Heart right ventricle (tissue), 16 donors: Measurements from ENCODE around the gene BTG1. TPM values are rescaled to one million over a fixed set of nuclear protein-coding genes. Genes with fewer than 3 reads are reported as not detected.

Experiments
- ATAC-seq, 8 donors: fragments of 200-7000 bp; cut with Tn5 transposase; one replicate each; pipeline ENCODE4 v1.9.1; 2020; ENCODE audit warnings: mild to moderate bottlenecking in 8 of 8, moderate library complexity in 8 of 8, moderate number of reproducible peaks in 1 of 8
- DNase-seq, 2 donors: peaks; one replicate each; pipeline ENCODE4 v3.0.0-alpha.2; 2020
- H3K27ac ChIP-seq, 10 donors: fragments of 200-600 bp; sonication (generic) in 2 of 10; one replicate each; pipeline versions ENCODE4 v1.5.0 to v1.8.0; 2020 to 2022; ENCODE audit warnings: mild to moderate bottlenecking in 3 of 10
- H3K27me3 ChIP-seq, 7 donors: fragments of 200-600 bp; one replicate each; pipeline ENCODE4 v1.8.0; 2021 to 2022; ENCODE audit warnings: mild to moderate bottlenecking in 2 of 7
- H3K36me3 ChIP-seq, 9 donors: fragments of 200-600 bp; sonication (generic) in 1 of 9; one replicate each; pipeline versions ENCODE4 v1.5.0 to v1.8.0; 2020 to 2022; ENCODE audit warnings: mild to moderate bottlenecking in 2 of 9
- H3K4me1 ChIP-seq, 9 donors: fragments of 200-600 bp; sonication (generic) in 1 of 9; one replicate each; pipeline versions ENCODE4 v1.5.0 to v1.8.0; 2020 to 2022; ENCODE audit warnings: mild to moderate bottlenecking in 4 of 9
- H3K4me3 ChIP-seq, 10 donors: fragments of 200-600 bp; sonication (generic) in 2 of 10; one replicate each; pipeline versions ENCODE4 v1.5.0 to v1.8.0; 2020 to 2022; ENCODE audit warnings: mild to moderate bottlenecking in 7 of 10, moderate library complexity in 2 of 10
- H3K9me3 ChIP-seq, 11 donors: fragments of 200-600 bp in 10 of 11; sonication (generic) in 2 of 11; one replicate each; pipeline versions ENCODE4 v1.5.0 to v1.8.0; 2013 to 2022; ENCODE audit warnings: mild to moderate bottlenecking in 2 of 11, control low read depth in 1 of 11, moderate library complexity in 1 of 11
- CTCF ChIP-seq, 9 donors: fragments of 200-600 bp; sonication (generic) in 2 of 9; IDR thresholded peaks; one replicate each; pipeline versions ENCODE4 v1.5.0 to v1.8.0; 2021 to 2022; ENCODE audit warnings: antibody characterized with exemption in 9 of 9, mild to moderate bottlenecking in 5 of 9, moderate library complexity in 1 of 9
- WGBS, 2 donors: extraction: QIAGEN DNeasy Blood & Tissue Kit; methylation state at CpG; one replicate each; pipeline ENCODE4 v1.1.7; 2013; ENCODE audit warnings: inconsistent platforms in 1 of 2; 5-methylcytosine and 5-hydroxymethylcytosine counted together
- intact Hi-C, 10 donors: fragments of 100-400 bp; cut with DNase I; formaldehyde crosslinking; loops; one replicate each; pipeline versions ENCODE4 v1.11.1 to v1.14.2; 2022
- polyA plus RNA-seq, 2 donors: library from polyadenylated mRNA; stranded (reverse); fragments of 200-250 nt; gene quantifications; one replicate each; pipeline ENCODE4 v1.2.3, GENCODE V29; 2013
- total RNA-seq, 10 donors: library from RNA; stranded (reverse); fragmentation: NEBNext Ultra II Directional in 3 of 10; extraction: Animal tissue kit (Norgen Biotek cat#: 25700) in 3 of 10; gene quantifications; one replicate each; pipeline versions ENCODE4 v1.2.1 to v1.2.4, GENCODE V29; 2021 to 2023
- donor health status: Arrhythmogenic right ventricular cardiomyopathy.
- donor health status: ischemic (EF 13 %, LVEDD 7.1; RV severe dilation, severe dysfunction).
- donor health status: healthy with polysubstance abuse.
- donor health status: DM: no; HTN: yes; CAD: no.
- donor health status: DM: no; HTN: no; CAD: no.
- donor health status: ischemic (EF 25% LVEDD 6.9; RV normal size, moderate dysfunction).
- donor health status: ischemic (EF 25% LVEDD 5.7; RV mildly dilated, moderate dysfunction).
- donor health status: healthy.
- donor health status: DM: yes; HTN: yes; CAD: no.
- donor health status: Ischemic cardiomyopathy.
- donor health status: ischemic (EF 35%, LVEDD 5.7; RV mildly dilated, moderate dysfunction).
- donor health status: nonischemic (EF 11% LVEDD 7.7; RV severe dilation, severe dysfunction).
- donor health status: DM: yes; HTN: yes; CAD: no.
- donor health status: PGD.
- donor health status: ischemic (EF 29% LVEDD 5.4; RV normal size, mild dysfunction).
- donor health status: nonischemic (EF 23%, LVEDD 6.1; RV moderate dilation, normal function).

BTG1 gene
- total and polyA plus RNA-seq, 12 donors, result 20.0 to 127 (median 61.0) TPM

DNA sequence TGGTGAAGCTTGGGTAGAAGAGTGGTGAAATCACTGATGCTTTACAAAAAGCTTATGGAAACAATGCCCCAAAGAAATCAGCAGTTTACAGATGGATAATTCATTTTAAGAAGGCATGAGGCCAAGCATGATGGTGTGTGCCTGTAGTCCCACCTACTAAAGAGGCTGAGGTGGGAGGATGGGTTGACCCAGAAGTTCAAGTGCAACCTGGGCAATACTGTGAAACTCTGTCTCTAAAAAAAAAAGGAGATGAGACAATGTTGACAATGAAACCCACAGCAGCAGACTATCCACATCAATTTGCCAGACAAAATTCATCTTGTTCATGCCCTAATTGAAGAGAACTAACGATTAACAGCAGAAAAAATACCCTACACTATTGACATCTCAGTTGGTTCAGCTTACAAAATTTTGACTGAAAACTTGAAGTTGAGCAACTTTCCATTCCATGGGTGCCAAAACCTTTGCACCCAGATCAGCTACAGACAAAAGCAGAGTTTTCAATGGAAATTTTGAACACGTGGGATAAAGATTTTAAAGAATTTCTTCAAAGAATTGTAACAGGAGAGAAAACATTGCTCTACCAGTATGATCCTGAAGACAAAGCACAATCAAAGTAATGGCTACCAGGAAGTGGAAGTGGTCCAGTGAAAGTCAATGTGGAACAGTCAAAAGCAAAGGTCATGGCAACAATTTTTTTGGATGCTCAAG, 26.7 kb downstream of the BTG1 start:
- H3K36me3 ChIP-seq, result peaks cover 0 to 7% (median 0%) of the 10 kb centered on the region in 9 donors
- H3K9me3 ChIP-seq, result peaks cover 0 to 48% (median 23%) of the 10 kb centered on the region in 11 donors
- DNase-seq (no peak), ATAC-seq (no peak)
- H3K4me3 ChIP-seq, result no peak overlapping the region
- H3K27ac ChIP-seq, result no peak overlapping the region
- peaks cover 0 to 6% (median 0%) of the 10 kb centered on the region in 9 donors for H3K4me1 ChIP-seq
- no peaks in the 10 kb centered on the region for H3K27me3 ChIP-seq
- 97 to 98% methylated on average over 2 of the region's 2 CpGs for WGBS, 2 donors
- no peak for TF ChIP-seq CTCF (IDR thresholded peaks at IDR 0.05)
- intact Hi-C loops, result loop anchor here in 1 of 10 donors (10.0 kb wide), 1 partner anchor 274 kb away; no protein-coding TSS in a partner anchor

GRCh38 chr12:92114834-92115233, 30.8 kb downstream of the BTG1 start:
- ATAC-seq (no peak), DNase-seq (no peak)
- Histone ChIP-seq H3K9me3 (peaks cover 0 to 13% (median 7%) of the 10 kb centered on the region in 11 donors), H3K36me3 (peaks cover 0 to 7% (median 0%) of the 10 kb centered on the region in 9 donors), H3K27ac (no peak overlapping the region), H3K4me1 (peaks cover 0 to 9% (median 0%) of the 10 kb centered on the region in 9 donors), H3K4me3 (no peak overlapping the region), H3K27me3 (no peaks in the 10 kb centered on the region)
- intact Hi-C loops, result loop anchor here in 1 of 10 donors (10.0 kb wide), 1 partner anchor 270 kb away; no protein-coding TSS in a partner anchor
- 97 to 100% methylated on average over 2 of the region's 2 CpGs for WGBS, 2 donors
- no peak for TF ChIP-seq CTCF (IDR thresholded peaks at IDR 0.05)

GRCh38 chr12:92111256-92111655, 34.4 kb downstream of the BTG1 start:
- H3K36me3 ChIP-seq, result no peaks in the 10 kb centered on the region
- no peak overlapping the region for H3K27ac ChIP-seq
- H3K4me3 ChIP-seq, result no peak overlapping the region
- DNase-seq, result no peak
- H3K27me3 ChIP-seq, result no peaks in the 10 kb centered on the region
- no peak for TF ChIP-seq CTCF (IDR thresholded peaks at IDR 0.05)
- peaks cover 0 to 27% (median 3%) of the 10 kb centered on the region in 9 donors for H3K4me1 ChIP-seq
- no peak for ATAC-seq
- no peaks in the 10 kb centered on the region for H3K9me3 ChIP-seq
- intact Hi-C loops, result loop anchor here in 1 of 10 donors (10.0 kb wide), 1 partner anchor 266 kb away; no protein-coding TSS in a partner anchor

DNA sequence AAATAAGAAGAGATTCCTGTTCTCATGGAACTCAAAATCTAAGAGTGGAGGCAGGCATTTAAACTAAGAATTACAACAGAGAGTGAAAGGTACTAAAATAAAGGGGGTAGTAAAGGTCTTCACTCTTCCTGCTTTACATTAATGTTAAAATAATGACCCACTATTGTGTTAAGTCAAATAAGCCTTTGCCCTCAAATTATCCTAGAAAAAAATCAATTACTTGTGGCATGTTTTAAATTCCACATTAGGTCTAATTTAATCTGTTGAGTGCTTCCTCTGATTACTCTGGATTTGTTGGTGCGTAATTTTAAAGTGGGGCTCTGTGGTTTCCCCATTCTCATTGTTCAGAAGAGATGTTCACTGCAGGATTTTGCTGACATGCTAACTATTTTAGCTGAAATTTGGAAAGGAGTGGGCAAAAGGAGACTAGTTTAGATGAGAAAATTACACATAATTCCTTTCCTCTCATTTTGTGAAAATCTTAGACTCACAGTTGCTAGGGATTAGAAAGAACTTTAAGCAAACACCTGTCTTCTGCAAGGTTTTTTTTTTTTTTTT, 35.5 kb downstream of the BTG1 start:
- H3K27me3 ChIP-seq, result no peaks in the 10 kb centered on the region
- WGBS, 2 donors, result 95 to 100% methylated on average over 1 of the region's 1 CpG
- peak overlapping the region in 1 of 10 donors; percentile 3 for H3K27ac ChIP-seq
- H3K36me3 ChIP-seq, result no peaks in the 10 kb centered on the region
- intact Hi-C loops, result loop anchor here in 1 of 10 donors (10.0 kb wide), 1 partner anchor 265 kb away; no protein-coding TSS in a partner anchor
- no peak overlapping the region for H3K4me3 ChIP-seq
- TF ChIP-seq CTCF (IDR thresholded peaks at IDR 0.05), result no peak
- DNase-seq (no peak), ATAC-seq (no peak)
- H3K9me3 ChIP-seq, result no peaks in the 10 kb centered on the region
- H3K4me1 ChIP-seq, result peaks cover 0 to 38% (median 3%) of the 10 kb centered on the region in 9 donors
